C4-2B (cell line): ENCODE results near the gene BTF3.

Experiments
- H3K27ac ChIP-seq: fragments of 450-650 bp; 2 replicates; pipeline ENCODE4 v1.5.1; 2017
- CTCF ChIP-seq: fragments of 450-650 bp; conservative IDR thresholded peaks from 2 replicates; pipeline ENCODE4 v1.5.1; 2017; ENCODE audit warnings: mild to moderate bottlenecking
- ZFX ChIP-seq: fragments of 450-650 bp; IDR thresholded peaks from 2 replicates; pipeline ENCODE4 v1.6.1; 2017

BTF3 gene

GRCh38 chr5:73540192-73540591 lies 42.0 kb downstream of the BTF3 start:
- TF ChIP-seq CTCF (no peak), ZFX (no peak)
- peak overlapping the region; percentile 93 for H3K27ac ChIP-seq

DNA sequence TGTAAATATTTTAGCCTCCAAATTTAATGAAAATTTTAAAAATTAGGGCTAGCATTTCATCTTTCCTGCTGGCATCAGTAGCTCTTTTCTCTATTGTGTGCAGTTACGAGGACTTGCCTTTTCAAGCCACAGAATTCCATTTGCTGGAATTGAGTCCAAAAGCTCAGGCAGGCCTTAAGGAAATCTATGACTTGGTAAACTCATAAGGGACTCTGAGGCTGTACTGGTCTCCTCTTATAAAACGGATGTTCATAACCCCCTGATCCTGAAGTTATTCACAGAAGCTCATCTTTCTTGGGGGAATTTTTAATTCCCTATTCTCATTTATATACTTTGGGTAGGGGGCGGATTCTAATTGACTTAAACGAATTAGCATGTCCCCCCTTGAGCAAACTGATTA lies 43.8 kb downstream of the BTF3 start:
- TF ChIP-seq ZFX (no peak), CTCF (no peak)
- H3K27ac ChIP-seq: peak overlapping the region; percentile 83; the same call in 1 of the 2 replicates

GRCh38 chr5:73544429-73545402 lies 46.5 kb downstream of the BTF3 start:
- TF ChIP-seq CTCF (no peak), ZFX (no peak)
- peak overlapping the region; percentile 76 for H3K27ac ChIP-seq

- TF ChIP-seq CTCF (no peak), ZFX (no peak)
- H3K27ac ChIP-seq: peak overlapping the region; percentile 76
Observed at GRCh38 chr5:73545403-73545779, 47.1 kb downstream of the BTF3 start.

GRCh38 chr5:73550016-73550415 lies 51.8 kb downstream of the BTF3 start:
- H3K27ac ChIP-seq: no peak overlapping the region
- no peak for TF ChIP-seq CTCF

DNA sequence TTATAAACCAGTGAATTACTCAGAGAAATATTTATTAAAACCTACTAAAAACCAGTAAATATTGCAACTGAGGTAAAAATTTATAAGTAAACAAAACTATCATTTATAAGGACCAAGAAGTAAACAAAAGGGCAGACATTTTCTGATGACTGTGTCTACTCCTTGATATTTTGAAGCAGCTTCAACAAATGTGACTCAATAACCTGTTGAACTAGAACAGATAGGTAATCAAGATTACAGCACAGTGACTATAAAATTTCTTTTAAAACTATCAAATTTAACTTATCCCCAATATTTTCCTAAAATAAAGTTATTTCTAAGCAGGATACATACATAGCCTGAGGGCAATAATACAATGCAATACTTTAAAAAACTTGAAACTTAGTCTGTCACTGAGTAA lies 54.4 kb downstream of the BTF3 start:
- no peak for TF ChIP-seq ZFX
- no peak for TF ChIP-seq CTCF
- no peak overlapping the region for H3K27ac ChIP-seq
